DOHH2 (cell line): ENCODE measurements around the gene IER2.

ENCODE experiments used
- EZH2phosphoT487 ChIP-seq: fragments of 200-600 bp; sonication (generic); IDR thresholded peaks from 2 replicates; pipeline ENCODE4 v1.6.1; 2017; ENCODE audit warnings: borderline replicate concordance, mild to moderate bottlenecking, antibody characterized with exemption, low read length, moderate library complexity, mixed read lengths
- TF ChIP-seq, protein P1 (sequence below): fragments of 200-600 bp; sonication (generic); IDR thresholded peaks from one replicate; pipeline ENCODE4 v1.5.1; 2014; ENCODE audit warnings: antibody characterized with exemption, mild to moderate bottlenecking, low read depth, low read length; ENCODE audit not compliant: poor library complexity, severe bottlenecking

DNA sequence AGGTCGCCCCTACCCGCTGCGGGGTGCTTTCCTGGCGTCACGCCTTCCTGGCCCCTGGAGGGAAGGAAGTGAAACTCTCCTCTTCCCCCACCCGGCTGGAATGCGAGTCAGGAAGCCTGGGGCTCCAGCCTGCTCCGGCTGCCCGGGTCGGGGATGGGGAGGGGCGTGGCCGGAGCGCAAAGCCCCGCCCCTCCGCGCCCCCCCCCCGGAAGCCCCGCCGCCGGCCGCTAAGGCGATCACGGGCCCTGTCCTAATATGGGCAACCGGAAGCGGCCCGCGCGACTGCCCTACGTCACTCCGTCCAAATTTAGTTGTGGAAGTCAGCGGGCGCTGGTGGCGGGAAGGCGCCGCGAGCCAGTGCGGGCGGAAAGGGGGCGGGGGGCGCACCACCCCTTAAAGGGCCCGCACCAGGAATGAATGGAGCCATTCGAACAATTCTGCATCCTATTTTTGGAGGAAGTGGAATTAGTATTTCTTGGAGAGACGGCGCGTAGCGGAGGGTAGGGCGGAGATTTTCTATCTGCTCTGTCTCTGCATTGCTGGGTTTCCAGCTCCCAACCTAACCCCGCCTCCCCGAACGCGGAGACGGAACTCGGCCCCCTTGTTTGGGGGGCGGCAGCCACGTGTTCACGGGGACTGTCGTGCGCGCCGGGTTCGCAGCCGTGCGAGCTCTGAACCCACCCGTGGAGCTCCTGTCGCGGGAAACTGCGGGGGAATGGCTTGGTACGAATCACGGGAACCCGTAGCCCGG, 1.6 kb downstream of the IER2 start:
- TF ChIP-seq, protein P1, sequence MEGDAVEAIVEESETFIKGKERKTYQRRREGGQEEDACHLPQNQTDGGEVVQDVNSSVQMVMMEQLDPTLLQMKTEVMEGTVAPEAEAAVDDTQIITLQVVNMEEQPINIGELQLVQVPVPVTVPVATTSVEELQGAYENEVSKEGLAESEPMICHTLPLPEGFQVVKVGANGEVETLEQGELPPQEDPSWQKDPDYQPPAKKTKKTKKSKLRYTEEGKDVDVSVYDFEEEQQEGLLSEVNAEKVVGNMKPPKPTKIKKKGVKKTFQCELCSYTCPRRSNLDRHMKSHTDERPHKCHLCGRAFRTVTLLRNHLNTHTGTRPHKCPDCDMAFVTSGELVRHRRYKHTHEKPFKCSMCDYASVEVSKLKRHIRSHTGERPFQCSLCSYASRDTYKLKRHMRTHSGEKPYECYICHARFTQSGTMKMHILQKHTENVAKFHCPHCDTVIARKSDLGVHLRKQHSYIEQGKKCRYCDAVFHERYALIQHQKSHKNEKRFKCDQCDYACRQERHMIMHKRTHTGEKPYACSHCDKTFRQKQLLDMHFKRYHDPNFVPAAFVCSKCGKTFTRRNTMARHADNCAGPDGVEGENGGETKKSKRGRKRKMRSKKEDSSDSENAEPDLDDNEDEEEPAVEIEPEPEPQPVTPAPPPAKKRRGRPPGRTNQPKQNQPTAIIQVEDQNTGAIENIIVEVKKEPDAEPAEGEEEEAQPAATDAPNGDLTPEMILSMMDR = no peak
- no peak for TF ChIP-seq EZH2phosphoT487
